Measurements from ENCODE around the gene NUDT12. TPM values are rescaled to one million over a fixed set of nuclear protein-coding genes. Genes with fewer than 3 reads are reported as not detected.

NUDT12 gene
- total and polyA plus RNA-seq, 2 of the 13 experiments (the other 11 are each of a cell fraction or from before 2014, with no cell fraction given), result 2.3 to 5.4 TPM

GRCh38 chr5:103541114-103541513, 21.5 kb downstream of the NUDT12 start:
- H3K9me3 ChIP-seq (ENCODE audit: low read length), result no peaks in the 10 kb centered on the region
- no peak overlapping the region for H3K4me3 ChIP-seq (replicated peaks in 1 of 3; ENCODE audit: insufficient read depth in 1 of 3, low read depth in 2 of 3, low read length in 3 of 3)
- FAIRE-seq, result no peak
- H4K20me1 ChIP-seq (ENCODE audit: insufficient read depth, low read length), result no peaks in the 10 kb centered on the region
- no peak overlapping the region for H3K27ac ChIP-seq (ENCODE audit: extremely low read length, insufficient read depth, low read length)
- ATAC-seq, result no peak
- no peaks in the 10 kb centered on the region for H3K27me3 ChIP-seq (ENCODE audit: control insufficient read depth in 1 of 2, insufficient read depth in 2 of 2, low read length in 2 of 2)
- no peaks in the 10 kb centered on the region for H3K36me3 ChIP-seq (replicated peaks in 1 of 2; ENCODE audit: control insufficient read depth in 1 of 2, insufficient read depth in 2 of 2, low read length in 2 of 2)
- H3K9ac ChIP-seq (ENCODE audit: insufficient read depth, low read depth, low read length), result no peak overlapping the region
- H2AFZ ChIP-seq (ENCODE audit: low read length), result no peak overlapping the region
- no peaks in the 10 kb centered on the region for H3K79me2 ChIP-seq (ENCODE audit: insufficient read depth, low read length)
- POLR2A ChIA-PET, result no interaction called here
- no TSS peak for BruUV-seq (replicated peaks)
- in situ Hi-C loops (cut with HindIII; ENCODE audit: extremely low pct_ligation_motif_present, low pct_unique_long_range_greater_than_20kb) (no loop called here), intact Hi-C loops (cut with micrococcal nuclease; ENCODE audit: unreplicated experiment) (no loop called here)
- no peak overlapping the region for H3K4me2 ChIP-seq (ENCODE audit: low read depth, low read length)
- no peaks in the 10 kb centered on the region for H3K4me1 ChIP-seq (ENCODE audit: insufficient read depth, low read length)
- 14% methylated on average over 2 of the region's 2 CpGs for WGBS (ENCODE audit: low lambda C conversion rate)
- CTCF ChIA-PET (ENCODE audit: low intra/inter-chr PET ratio, low total read pairs), result no interaction called here
- no peak for TF ChIP-seq ZNF335 (CRISPR knock-in tag; IDR thresholded peaks at IDR 0.05)
- TF ChIP-seq THAP7 (CRISPR knock-in tag; IDR thresholded peaks at IDR 0.05), result no peak
- no peak for TF ChIP-seq ZNF180 (CRISPR knock-in tag; IDR thresholded peaks at IDR 0.05; ENCODE audit: borderline replicate concordance, low read depth)
- no peak for TF ChIP-seq AKNA (CRISPR knock-in tag; IDR thresholded peaks at IDR 0.05; ENCODE audit: borderline replicate concordance)
- no peak for TF ChIP-seq CREB1 (IDR thresholded peaks at IDR 0.05)
- no peak for TF ChIP-seq CREB1 (CRISPR knock-in tag; IDR thresholded peaks at IDR 0.05)
- no peak for TF ChIP-seq AGO1 (IDR thresholded peaks at IDR 0.05; ENCODE audit: low read depth, low read length, poor library complexity, severe bottlenecking)
- no peak for TF ChIP-seq HNRNPUL1 (IDR thresholded peaks at IDR 0.05; ENCODE audit: low read depth, low read length)
- no peak for TF ChIP-seq ONECUT2 (CRISPR knock-in tag; IDR thresholded peaks at IDR 0.05)
- no peak for TF ChIP-seq HOXA5 (CRISPR knock-in tag; IDR thresholded peaks at IDR 0.05)
- TF ChIP-seq HOXA7 (CRISPR knock-in tag; IDR thresholded peaks at IDR 0.05), result no peak
- TF ChIP-seq ZNF678 (CRISPR knock-in tag; IDR thresholded peaks at IDR 0.05), result no peak
- TF ChIP-seq FLYWCH1 (CRISPR knock-in tag; IDR thresholded peaks at IDR 0.05), result no peak
- TF ChIP-seq, protein P1, sequence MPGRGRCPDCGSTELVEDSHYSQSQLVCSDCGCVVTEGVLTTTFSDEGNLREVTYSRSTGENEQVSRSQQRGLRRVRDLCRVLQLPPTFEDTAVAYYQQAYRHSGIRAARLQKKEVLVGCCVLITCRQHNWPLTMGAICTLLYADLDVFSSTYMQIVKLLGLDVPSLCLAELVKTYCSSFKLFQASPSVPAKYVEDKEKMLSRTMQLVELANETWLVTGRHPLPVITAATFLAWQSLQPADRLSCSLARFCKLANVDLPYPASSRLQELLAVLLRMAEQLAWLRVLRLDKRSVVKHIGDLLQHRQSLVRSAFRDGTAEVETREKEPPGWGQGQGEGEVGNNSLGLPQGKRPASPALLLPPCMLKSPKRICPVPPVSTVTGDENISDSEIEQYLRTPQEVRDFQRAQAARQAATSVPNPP (CRISPR knock-in tag; IDR thresholded peaks at IDR 0.05), result no peak
- TF ChIP-seq, protein P2, sequence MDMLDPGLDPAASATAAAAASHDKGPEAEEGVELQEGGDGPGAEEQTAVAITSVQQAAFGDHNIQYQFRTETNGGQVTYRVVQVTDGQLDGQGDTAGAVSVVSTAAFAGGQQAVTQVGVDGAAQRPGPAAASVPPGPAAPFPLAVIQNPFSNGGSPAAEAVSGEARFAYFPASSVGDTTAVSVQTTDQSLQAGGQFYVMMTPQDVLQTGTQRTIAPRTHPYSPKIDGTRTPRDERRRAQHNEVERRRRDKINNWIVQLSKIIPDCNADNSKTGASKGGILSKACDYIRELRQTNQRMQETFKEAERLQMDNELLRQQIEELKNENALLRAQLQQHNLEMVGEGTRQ (IDR thresholded peaks at IDR 0.05; ENCODE audit: low read depth, low read length), result no peak
- TF ChIP-seq, protein P2 (CRISPR knock-in tag; IDR thresholded peaks at IDR 0.05; ENCODE audit: borderline replicate concordance), result no peak
- no peak for DNase-seq (ENCODE audit: low spot score)
